Fibroblast of villous mesenchyme (primary cell): ENCODE results near the gene BCL2L1. TPM values are rescaled to one million over a fixed set of nuclear protein-coding genes. Genes with fewer than 3 reads are reported as not detected.

Experiments
- DNase-seq: peaks from one replicate; pipeline ENCODE4 v3.0.0-alpha.2; 2010; ENCODE audit warnings: low read depth
- H3K4me3 ChIP-seq: 2 replicates; pipeline ENCODE4 v1.5.1; 2011; ENCODE audit warnings: low read depth, mild to moderate bottlenecking, low read length
- total RNA-seq: library from RNA; depleted of rRNA; stranded (reverse); fragments of >200 nt; gene quantifications from 2 replicates; pipeline ENCODE4 v1.2.3, GENCODE V29; 2012
- TF ChIP-seq, protein P1 (sequence below): IDR thresholded peaks from 2 replicates; pipeline ENCODE4 v1.5.1; 2012; ENCODE audit warnings: low read depth, mild to moderate bottlenecking, low read length; ENCODE audit not compliant: insufficient read depth

Gene BCL2L1
- total RNA-seq, 1 donor, result 113 TPM

DNA sequence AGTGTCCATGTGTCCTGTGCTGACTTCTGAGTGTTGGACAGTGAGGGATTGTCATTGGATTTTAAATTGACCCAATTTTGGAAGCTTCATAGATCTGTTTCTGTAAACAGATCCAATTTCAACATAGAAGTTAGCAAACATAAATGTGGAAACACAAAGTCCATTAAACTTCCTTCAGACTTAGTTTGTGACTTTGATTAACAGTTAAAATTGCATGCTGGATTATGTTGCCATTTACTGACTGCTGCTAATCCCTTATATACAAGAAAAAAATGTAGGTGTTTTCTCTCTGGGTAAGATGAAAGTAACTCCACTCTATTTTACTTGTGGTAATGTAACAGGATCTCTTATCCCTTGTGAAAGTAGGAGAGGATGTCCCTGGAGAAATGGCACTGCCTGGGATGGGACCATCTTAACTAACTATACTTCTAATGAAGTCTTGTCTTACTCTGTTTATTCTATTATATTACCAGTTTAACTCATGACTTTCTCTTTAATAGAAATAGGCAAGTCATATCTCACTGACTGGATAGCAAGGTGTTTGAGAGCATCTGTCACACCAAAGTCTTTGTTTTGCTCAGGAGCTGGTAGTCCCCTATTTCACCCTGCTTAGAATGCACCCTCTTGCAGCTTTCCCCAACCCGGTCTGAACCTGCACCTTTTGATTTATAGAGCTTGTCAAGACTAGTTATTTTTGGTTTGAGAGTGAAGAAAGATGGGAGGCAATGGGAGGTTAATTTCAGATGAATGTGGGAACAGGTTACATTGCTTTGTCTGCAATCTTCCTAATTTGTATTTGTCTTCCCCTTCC lies 23.6 kb upstream of the BCL2L1 start:
- TF ChIP-seq, protein P1, sequence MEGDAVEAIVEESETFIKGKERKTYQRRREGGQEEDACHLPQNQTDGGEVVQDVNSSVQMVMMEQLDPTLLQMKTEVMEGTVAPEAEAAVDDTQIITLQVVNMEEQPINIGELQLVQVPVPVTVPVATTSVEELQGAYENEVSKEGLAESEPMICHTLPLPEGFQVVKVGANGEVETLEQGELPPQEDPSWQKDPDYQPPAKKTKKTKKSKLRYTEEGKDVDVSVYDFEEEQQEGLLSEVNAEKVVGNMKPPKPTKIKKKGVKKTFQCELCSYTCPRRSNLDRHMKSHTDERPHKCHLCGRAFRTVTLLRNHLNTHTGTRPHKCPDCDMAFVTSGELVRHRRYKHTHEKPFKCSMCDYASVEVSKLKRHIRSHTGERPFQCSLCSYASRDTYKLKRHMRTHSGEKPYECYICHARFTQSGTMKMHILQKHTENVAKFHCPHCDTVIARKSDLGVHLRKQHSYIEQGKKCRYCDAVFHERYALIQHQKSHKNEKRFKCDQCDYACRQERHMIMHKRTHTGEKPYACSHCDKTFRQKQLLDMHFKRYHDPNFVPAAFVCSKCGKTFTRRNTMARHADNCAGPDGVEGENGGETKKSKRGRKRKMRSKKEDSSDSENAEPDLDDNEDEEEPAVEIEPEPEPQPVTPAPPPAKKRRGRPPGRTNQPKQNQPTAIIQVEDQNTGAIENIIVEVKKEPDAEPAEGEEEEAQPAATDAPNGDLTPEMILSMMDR, result no peak
- DNase-seq, result no peak
- H3K4me3 ChIP-seq, result no peak overlapping the region

DNA sequence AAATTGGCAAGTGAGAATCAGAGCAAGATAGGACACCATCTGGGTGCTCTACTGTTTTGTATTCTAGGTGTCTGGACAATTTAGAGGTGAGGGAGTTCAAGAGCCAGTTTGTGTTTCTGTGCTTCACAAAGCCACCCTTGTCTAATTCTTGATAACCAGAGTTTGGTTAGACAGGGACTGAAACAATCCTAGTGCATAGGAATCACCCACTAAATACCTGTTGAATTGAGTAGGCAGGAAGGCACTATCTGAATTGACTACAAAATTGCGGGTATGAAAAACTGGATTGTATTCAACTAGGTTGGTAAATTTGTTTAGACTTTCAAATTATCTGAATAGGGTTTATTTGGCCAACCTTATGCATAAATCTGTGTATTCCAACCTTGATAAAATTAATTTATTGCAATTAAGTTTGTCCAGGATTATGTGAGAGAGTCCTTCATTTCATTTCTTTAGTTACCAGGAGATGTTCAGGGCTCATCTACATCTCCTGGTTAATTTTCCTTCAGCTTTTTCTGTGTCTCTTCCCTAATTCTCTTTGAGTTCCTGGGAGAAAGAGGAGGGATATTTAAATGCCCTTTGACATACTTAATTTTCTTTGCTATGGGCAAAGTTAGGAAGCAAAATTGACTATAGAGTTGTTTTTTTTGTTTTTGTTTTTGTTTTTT lies 18.1 kb upstream of the BCL2L1 start:
- TF ChIP-seq, protein P1, result no peak
- DNase-seq, result no peak
- H3K4me3 ChIP-seq, result peak overlapping the region; percentile 98

DNA sequence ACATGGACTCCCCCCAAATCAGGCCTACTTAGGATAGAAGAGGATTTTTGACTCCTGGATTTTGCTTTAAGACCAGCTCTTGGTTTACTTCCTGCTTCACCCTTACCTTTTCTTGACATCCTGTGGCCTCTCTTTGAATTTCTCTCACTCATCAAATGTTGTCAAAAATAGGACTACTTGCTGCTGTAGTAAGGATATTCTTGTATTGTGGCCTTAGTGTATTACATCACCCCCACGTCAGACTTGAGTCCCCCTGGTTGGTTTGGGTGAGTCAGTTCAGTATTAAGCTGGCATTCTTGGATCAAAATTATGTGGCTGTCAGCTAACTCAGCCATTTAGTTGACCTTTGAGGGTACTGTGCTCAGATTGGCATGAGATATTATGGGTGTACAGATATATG lies 17.5 kb upstream of the BCL2L1 start:
- DNase-seq, result peak; percentile 67
- peak overlapping the region; percentile 98 for H3K4me3 ChIP-seq
- TF ChIP-seq, protein P1, result no peak

DNA sequence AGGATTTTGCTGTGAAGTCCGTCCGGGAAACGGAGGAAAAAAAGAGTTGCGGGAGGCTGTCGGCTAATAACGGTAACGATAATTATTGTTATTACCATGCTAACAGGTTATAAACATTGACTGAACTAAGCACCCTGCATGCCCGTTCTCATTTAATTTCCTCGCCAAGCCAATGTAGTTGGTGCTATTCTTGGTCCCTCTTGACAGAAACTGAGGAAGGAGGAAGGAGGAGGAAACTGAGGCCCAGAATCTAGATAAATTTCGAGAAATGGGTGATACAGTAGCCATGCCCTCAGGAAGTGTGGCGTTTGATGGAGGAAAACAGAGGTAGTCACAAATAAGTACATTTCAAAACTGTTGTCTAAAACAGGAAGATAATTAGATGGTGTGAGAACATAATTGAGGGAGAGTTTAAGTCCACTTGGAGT lies 16.9 kb upstream of the BCL2L1 start:
- DNase-seq, result no peak
- TF ChIP-seq, protein P1, result no peak
- H3K4me3 ChIP-seq, result peak overlapping the region; percentile 98

DNA sequence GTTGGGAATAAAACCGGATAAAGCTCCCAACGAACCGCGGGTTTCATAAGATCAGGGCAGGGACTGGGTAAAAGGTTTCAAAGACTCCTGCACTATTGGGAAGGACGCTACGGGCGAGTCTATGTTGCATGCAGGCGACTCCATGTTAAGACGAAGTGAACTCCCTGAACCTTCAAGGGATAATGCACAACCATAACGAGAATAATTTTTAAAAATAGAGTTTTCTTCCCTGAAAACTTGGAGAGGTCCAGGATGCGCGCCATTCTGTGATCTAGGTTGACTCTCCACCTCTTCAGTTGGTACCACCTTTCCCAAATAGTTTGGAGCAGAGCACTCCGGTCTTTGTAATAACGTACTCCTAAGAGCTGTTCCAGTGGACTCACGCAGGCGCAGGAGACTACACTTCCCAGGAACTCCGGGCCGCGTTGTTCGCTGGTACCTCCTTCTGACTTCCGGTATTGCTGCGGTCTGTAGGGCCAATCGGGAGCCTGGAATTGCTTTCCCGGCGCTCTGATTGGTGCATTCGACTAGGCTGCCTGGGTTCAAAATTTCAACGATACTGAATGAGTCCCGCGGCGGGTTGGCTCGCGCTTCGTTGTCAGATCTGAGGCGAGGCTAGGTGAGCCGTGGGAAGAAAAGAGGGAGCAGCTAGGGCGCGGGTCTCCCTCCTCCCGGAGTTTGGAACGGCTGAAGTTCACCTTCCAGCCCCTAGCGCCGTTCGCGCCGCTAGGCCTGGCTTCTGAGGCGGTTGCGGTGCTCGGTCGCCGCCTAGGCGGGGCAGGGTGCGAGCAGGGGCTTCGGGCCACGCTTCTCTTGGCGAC lies 16.3 kb upstream of the BCL2L1 start, which contains the start of gene TPX2:
Gene TPX2 (plus strand): TSS at position 562 of the 821 bp plus-strand sequence. CDS start 18,187 bp downstream, outside the sequence.
- TF ChIP-seq, protein P1, result peak; percentile 9
- peak within 1 kb of the TSS; percentile 98 for H3K4me3 ChIP-seq
- peak; percentile 97 for DNase-seq

DNA sequence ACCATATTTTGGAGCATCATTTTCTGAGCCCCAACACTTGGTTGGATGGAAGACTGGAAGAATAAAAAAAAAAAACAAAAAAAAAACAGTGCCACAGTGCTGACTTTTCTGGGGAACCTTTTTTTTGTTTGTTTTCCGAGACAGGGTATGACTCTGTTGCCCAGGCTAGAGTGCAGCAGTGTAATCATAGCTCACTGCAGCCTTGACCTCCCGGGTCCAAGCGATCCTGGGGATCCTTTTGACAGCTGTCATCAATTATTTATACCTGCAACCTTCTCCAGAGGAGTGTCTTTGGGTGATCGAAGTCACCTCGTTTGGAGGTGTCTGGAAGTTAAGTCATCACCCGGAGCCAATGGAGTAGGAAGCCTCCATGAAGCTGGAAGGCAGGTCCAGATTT lies 8.7 kb upstream of the BCL2L1 start:
- TF ChIP-seq, protein P1, result no peak
- DNase-seq, result no peak

More for the DNA sequence above, 8.7 kb upstream of the BCL2L1 start:
- H3K4me3 ChIP-seq, result no peak overlapping the region
